ENCODE measurements around the gene PRKAR1A. TPM values are rescaled to one million over a fixed set of nuclear protein-coding genes. Genes with fewer than 3 reads are reported as not detected.
"Not testable (repeated sequence)": the region's sequence is repeated elsewhere in the genome, so short reads cannot be mapped to it uniquely, and the experiment has no call there.

PRKAR1A gene
- total RNA-seq, 2 donors from 2014 or later, result 154 to 230 TPM

DNA sequence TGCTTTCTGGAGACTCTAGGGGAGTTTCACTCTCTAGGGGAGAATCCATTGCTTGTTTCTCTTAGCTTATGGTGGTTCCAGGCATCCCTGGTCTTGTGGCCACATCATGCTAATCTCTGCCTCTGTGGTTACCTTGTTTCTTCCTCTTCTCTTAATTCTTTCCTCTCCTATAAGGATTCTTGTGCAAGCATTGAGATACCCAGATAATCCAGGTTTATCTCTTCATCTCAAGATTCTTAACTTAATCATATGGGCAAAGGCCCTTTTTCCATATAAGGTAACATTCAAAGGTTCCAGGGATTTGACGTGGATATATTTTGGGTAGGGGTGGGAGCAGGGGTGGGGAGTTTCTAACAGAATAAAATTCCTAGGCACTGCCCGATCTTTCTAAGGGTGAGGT lies 56.4 kb downstream of the PRKAR1A start:
- Mint-ChIP-seq H3K27me3 (peaks cover 9 to 11% of the 10 kb centered on the region in 2 donors), H3K4me3 (no peak overlapping the region), H3K9me3 (no peaks in the 10 kb centered on the region), H3K27ac (no peak overlapping the region), H3K36me3 (no peaks in the 10 kb centered on the region), H3K4me1 (ENCODE audit: low read depth in 2 of 2) (no peaks in the 10 kb centered on the region)
- ATAC-seq (no peak), DNase-seq (ENCODE audit: low spot score) (no peak)

DNA sequence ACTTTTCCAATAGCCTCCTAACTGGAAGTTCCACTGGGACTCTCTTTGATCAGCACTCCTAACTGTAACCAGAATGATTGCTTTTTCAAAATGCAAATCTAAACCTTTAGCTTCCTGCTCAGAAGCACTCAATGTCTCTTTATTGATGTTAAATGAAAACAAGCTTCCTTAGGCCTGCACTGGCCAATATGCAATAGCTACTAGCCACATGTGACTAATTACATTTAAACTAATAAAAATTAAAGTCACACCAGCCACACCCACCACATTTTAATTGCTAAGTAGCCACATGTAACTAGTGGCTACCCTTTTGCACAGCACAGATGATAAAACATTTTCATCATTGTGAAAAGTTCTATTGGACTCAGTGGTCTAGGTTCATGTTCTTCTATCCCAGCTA lies 57.1 kb downstream of the PRKAR1A start:
- no peaks in the 10 kb centered on the region for H3K9me3 Mint-ChIP-seq
- ATAC-seq (no peak), DNase-seq (ENCODE audit: low spot score) (no peak)
- no peaks in the 10 kb centered on the region for H3K4me1 Mint-ChIP-seq (ENCODE audit: low read depth in 2 of 2)
- no peak overlapping the region for H3K27ac Mint-ChIP-seq
- no peak overlapping the region for H3K4me3 Mint-ChIP-seq
- H3K27me3 Mint-ChIP-seq, result peaks cover 9 to 11% of the 10 kb centered on the region in 2 donors
- H3K36me3 Mint-ChIP-seq, result no peaks in the 10 kb centered on the region

DNA sequence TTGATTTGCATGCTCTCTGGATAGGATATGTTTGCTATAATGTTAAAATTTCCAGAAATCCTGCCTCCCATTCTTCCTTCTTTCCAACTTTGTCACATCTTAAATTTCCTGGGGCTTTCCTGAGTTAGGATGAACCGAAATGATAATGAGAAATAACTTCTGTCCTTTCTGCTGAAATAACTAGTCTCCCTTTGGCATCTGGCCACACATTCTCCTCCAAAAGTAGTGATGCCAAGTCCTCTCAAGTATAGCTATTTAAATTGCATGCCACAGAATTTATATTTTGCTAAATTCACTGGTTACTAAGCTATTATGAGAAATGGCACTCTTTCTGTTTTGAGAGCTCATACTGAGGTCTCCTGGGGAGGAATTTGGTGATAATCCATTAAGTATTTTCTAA lies 58.3 kb downstream of the PRKAR1A start:
- ATAC-seq (no peak), DNase-seq (ENCODE audit: low spot score) (no peak)
- no peak overlapping the region for H3K27ac Mint-ChIP-seq
- no peak overlapping the region for H3K4me3 Mint-ChIP-seq
- no peaks in the 10 kb centered on the region for H3K36me3 Mint-ChIP-seq
- no peaks in the 10 kb centered on the region for H3K4me1 Mint-ChIP-seq (ENCODE audit: low read depth in 2 of 2)
- no peaks in the 10 kb centered on the region for H3K9me3 Mint-ChIP-seq
- peaks cover 8 to 9% of the 10 kb centered on the region in 2 donors for H3K27me3 Mint-ChIP-seq

DNA sequence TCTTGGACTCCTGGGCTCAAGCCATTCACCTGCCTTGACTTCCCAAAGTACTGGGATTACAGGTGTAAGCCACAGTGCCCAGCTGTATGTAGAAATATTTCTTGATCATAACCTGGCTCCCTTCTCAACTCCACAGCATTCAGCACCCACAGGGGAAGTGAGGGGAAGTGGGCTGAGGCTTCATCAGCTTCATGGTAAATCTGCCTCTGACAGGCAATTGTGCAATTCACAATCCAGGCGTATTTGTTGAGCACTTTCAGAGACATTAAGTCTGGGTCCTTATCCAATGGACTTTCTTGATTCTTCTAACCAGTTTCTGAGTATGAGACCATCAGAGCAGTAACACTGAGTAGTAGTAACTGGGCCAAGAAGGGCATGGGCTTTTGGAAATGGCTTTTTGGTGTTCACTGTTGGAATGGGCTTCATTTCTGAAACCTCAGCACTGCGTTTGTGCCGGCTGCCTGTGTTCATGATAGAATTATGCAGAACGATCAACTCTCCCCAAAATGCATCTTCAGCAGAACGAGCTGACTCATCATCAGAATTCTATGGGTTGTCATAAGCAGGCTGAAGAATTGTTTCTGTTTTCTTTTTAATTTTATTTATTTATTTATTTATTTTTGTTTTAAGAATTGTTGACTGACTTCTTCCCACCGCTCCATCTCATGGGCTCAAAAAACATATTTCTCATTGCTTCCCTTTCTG lies 60.1 kb downstream of the PRKAR1A start:
- no peaks in the 10 kb centered on the region for H3K4me1 Mint-ChIP-seq (ENCODE audit: low read depth in 2 of 2)
- H3K27me3 Mint-ChIP-seq, result peaks cover 0 to 2% of the 10 kb centered on the region in 2 donors

DNA sequence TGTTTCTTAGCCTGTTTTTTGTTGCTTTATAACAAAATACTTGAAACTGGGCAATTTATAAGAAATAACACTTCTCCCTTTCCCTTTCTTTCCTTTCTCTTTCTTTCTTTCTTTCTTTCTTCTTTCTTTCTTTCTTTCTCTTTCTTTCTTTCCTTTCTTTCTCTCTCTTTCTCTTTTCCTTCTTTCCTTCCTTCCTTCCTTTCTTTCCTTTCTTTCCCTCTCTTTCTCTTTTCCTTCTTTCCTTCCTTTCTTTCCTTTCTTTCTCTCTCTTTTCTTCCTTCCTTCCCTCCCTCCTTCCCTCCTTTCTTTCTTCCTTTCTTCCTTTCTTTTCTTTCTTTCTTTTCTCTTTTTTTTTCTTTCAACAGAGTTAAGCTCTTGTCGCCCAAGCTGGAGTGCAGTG lies 61.1 kb downstream of the PRKAR1A start:
- no peaks in the 10 kb centered on the region for H3K9me3 Mint-ChIP-seq
- no peaks in the 10 kb centered on the region for H3K27me3 Mint-ChIP-seq
- H3K4me3 Mint-ChIP-seq, result no peak overlapping the region
- H3K27ac Mint-ChIP-seq, result no peak overlapping the region
- no peak for ATAC-seq
- no peaks in the 10 kb centered on the region for H3K4me1 Mint-ChIP-seq (ENCODE audit: low read depth in 2 of 2)
- H3K36me3 Mint-ChIP-seq, result no peaks in the 10 kb centered on the region
- DNase-seq (ENCODE audit: low spot score), result no peak

More for the DNA sequence above, 60.1 kb downstream of the PRKAR1A start:
- Mint-ChIP-seq H3K27ac (no peak overlapping the region), H3K4me3 (no peak overlapping the region), H3K9me3 (no peaks in the 10 kb centered on the region), H3K36me3 (no peaks in the 10 kb centered on the region)
- DNase-seq (ENCODE audit: low spot score) (no peak), ATAC-seq (no peak)

DNA sequence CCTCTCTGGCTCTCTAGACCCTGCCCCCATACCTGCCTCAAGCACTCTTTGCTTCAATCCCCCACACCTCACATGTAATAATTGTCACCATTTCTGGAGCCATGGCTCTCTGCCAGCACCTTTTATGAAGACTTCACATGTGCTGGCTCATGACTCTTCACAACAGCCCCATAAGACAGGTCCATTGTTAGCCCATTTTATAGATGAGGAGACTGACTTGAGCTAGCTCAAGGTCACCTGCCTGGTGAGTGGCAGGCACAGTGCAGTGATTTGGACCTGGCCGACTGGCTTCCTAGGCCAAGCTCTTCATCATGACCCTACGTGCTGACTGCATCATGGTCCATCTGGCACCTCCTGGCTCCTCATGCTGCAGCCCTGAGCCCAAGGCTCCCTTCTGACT lies 63.9 kb downstream of the PRKAR1A start:
- ATAC-seq, result no peak
- no peak overlapping the region for H3K27ac Mint-ChIP-seq
- no peaks in the 10 kb centered on the region for H3K27me3 Mint-ChIP-seq
- no peak overlapping the region for H3K4me3 Mint-ChIP-seq
- no peaks in the 10 kb centered on the region for H3K4me1 Mint-ChIP-seq (ENCODE audit: low read depth in 2 of 2)
- DNase-seq (ENCODE audit: low spot score), result no peak
- no peaks in the 10 kb centered on the region for H3K36me3 Mint-ChIP-seq
- H3K9me3 Mint-ChIP-seq, result no peaks in the 10 kb centered on the region

DNA sequence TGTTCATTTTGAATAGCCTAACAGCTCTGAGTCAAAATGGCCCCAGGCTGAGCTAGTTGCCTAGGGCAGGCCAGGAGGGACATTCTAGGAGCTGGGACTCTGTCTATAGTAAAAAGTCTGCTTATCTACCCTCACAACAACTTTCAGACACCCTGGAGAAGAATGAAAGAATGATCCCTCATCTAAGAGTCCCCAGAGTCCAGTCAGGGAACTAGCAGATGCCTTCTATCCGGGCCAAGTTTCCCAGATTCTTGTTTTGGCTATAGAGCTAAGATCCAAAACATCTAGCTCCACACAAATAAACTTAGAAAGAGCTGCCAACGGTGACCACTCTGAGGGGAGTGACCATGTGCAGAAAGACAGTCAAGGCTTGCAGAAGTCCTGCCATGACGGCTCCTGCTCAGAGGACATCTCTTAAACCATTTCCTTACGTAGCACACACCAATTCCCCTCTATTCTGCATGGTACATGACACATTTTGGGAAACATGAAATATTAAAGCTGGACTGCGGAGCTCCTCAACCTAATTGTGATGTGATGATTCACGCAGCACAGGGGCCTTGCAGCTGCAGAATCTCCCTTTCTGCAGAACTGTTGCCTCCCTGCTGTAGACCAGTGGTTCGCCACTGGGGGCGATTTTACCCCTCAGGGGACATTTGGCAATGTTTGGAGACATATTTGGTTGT lies 64.7 kb downstream of the PRKAR1A start:
- H3K27ac Mint-ChIP-seq, result no peak overlapping the region
- no peaks in the 10 kb centered on the region for H3K36me3 Mint-ChIP-seq
- no peaks in the 10 kb centered on the region for H3K27me3 Mint-ChIP-seq
- no peak overlapping the region for H3K4me3 Mint-ChIP-seq
- no peaks in the 10 kb centered on the region for H3K9me3 Mint-ChIP-seq
- no peaks in the 10 kb centered on the region for H3K4me1 Mint-ChIP-seq (ENCODE audit: low read depth in 2 of 2)
- no peak for ATAC-seq
- DNase-seq (ENCODE audit: low spot score), result no peak

DNA sequence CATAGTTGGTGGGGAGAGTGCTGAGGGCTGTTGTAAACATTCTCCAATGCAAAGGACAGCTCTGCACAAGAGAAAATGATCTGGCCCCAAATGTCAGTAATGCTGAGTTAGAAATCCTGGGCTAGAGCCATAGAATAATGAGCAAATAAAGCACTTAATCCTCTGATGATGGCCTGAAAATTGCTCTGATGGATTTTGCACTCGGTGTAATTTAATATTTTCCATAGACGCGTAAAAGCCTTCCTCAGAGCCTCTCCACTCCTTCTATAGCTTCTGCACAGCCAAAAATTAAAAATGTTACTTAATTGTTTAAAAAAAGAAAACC lies 65.2 kb downstream of the PRKAR1A start:
- no peaks in the 10 kb centered on the region for H3K27me3 Mint-ChIP-seq
- DNase-seq (ENCODE audit: low spot score), result no peak
- H3K4me3 Mint-ChIP-seq, result no peak overlapping the region
- no peak for ATAC-seq
- no peak overlapping the region for H3K27ac Mint-ChIP-seq
- H3K36me3 Mint-ChIP-seq, result no peaks in the 10 kb centered on the region
- no peaks in the 10 kb centered on the region for H3K4me1 Mint-ChIP-seq (ENCODE audit: low read depth in 2 of 2)
- H3K9me3 Mint-ChIP-seq, result no peaks in the 10 kb centered on the region

DNA sequence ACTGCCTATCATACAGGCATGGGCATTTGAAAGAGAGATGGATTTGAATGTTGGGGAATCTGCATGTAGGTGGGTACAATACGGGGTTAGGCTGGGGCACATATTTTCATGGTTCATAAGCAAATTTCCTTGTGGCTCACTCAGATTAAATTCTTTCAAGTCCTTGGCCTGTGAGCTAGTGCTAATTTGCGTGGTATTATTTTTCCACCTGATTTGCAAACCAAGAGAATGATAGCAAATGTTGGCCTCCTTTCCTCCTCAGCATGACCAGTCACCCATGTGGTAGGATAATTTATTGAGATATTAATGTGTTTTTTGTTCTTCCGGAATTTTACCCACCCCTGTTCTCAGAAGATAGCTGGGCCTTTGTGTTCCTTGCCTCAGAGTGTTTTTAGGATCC lies 66.0 kb downstream of the PRKAR1A start:
- no peaks in the 10 kb centered on the region for H3K36me3 Mint-ChIP-seq
- H3K27me3 Mint-ChIP-seq, result no peaks in the 10 kb centered on the region
- no peaks in the 10 kb centered on the region for H3K4me1 Mint-ChIP-seq (ENCODE audit: low read depth in 2 of 2)
- DNase-seq (ENCODE audit: low spot score), result no peak
- H3K9me3 Mint-ChIP-seq, result no peaks in the 10 kb centered on the region
- H3K4me3 Mint-ChIP-seq, result no peak overlapping the region
- ATAC-seq, result no peak
- no peak overlapping the region for H3K27ac Mint-ChIP-seq

DNA sequence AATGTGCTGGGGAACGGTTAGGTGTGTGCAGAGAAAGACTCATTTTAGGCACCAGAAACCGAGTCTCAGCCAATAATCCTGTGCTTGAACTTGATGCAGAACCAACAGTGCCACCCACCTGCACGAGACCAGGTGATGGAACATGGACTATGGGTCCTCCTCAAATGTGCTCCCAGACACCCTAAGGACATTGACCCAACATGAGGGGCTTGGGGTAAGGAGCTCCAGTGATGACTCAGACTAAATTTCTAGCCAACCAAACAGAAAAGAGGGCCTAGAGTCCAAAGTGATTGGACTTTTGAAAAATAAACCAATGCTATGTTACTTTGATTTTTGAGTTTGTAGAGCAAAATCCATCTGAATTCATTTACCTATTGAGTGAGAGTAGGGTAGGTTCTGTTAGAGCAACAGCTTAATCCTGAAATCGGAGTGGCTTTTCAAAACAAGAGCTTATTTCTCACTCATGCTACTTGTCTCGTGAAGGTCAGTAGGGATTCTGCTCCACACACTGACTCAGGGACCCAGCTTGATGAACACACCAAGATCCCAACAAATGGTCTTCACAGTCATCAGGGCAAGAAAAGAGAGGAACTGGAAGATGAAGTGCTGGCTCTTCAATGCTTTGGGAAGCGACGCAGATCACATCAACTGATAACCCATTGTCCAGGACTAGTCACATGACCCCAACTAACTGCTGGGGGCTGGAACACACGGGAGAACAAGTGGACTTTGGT lies 67.1 kb downstream of the PRKAR1A start:
- H3K36me3 Mint-ChIP-seq, result no peaks in the 10 kb centered on the region
- DNase-seq (ENCODE audit: low spot score), result no peak
- H3K4me1 Mint-ChIP-seq (ENCODE audit: low read depth in 2 of 2), result no peaks in the 10 kb centered on the region
- ATAC-seq, result no peak
- no peak overlapping the region for H3K27ac Mint-ChIP-seq
- no peaks in the 10 kb centered on the region for H3K27me3 Mint-ChIP-seq
- H3K9me3 Mint-ChIP-seq, result no peaks in the 10 kb centered on the region
- no peak overlapping the region for H3K4me3 Mint-ChIP-seq

DNA sequence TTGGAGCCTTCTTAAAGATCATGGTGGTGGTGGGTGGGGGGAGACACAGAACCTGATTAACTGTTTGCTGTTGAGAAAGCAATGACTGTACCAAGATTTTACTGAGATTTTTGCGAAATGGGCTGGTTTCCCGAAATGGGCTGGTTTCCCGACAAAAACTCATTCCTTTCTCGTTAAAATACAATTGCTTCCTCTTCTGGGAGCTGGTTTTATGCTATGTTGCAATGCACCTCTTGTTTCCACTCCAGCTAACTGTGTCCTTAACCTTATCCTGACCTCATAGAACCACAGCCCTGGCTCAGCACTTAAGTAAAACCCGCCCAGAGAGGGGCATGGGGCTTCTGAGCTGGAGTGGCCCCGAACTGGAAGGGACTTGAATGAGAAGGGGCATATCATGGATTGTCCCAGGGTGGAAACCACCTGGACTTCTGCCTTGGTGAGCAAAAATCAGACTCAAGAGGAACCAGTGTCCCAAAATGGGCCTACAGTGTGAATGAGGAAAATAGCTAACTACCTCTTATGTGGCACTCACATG lies 68.1 kb downstream of the PRKAR1A start:
- Mint-ChIP-seq H3K27ac (no peak overlapping the region), H3K4me3 (no peak overlapping the region)
- ATAC-seq, result no peak

DNA sequence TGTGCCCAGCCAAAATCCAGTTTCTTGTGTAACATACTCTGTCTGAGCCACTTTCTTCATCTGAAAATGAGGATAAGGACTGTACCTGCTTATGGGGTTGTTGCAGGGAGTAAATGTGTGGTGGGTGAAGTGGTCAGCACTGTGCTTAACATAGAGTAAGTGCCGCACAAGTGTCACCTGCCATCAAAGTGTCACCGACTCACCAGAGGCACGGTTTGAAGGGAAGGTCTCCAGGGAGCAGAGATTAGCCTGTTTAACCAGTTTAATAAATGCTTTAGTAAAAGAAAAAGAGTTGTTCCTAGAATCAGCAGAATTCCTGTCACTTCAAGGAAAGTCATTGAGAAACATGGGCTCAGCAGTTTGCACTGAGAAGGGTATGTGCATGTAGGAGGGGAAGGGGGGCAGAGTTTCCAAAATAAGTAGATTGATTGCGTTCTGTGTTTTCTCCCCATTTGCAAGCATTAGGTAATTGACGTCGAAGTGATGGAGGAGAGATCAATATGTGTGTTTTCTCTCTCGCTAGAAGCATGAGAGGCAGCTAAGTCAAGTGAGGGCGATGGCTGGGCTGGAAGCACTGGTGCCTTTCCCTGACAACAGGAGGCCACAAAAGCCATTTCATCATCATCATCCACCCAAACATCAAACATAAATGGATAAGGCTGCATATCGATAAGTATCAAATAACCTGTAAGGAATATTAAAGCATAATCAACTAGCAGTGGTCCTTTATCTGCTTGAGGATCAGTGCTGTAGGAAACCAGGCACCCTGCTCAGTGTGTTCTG lies 69.8 kb downstream of the PRKAR1A start:
- Mint-ChIP-seq H3K36me3 (no peaks in the 10 kb centered on the region), H3K4me1 (ENCODE audit: low read depth in 2 of 2) (no peaks in the 10 kb centered on the region), H3K27me3 (no peaks in the 10 kb centered on the region), H3K4me3 (no peak overlapping the region), H3K27ac (no peak overlapping the region), H3K9me3 (no peaks in the 10 kb centered on the region)
- DNase-seq (ENCODE audit: low spot score) (no peak), ATAC-seq (no peak)

More for the DNA sequence above, 68.1 kb downstream of the PRKAR1A start:
- no peaks in the 10 kb centered on the region for H3K36me3 Mint-ChIP-seq
- H3K27me3 Mint-ChIP-seq, result no peaks in the 10 kb centered on the region
- H3K4me1 Mint-ChIP-seq (ENCODE audit: low read depth in 2 of 2), result no peaks in the 10 kb centered on the region
- no peaks in the 10 kb centered on the region for H3K9me3 Mint-ChIP-seq
- no peak for DNase-seq (ENCODE audit: low spot score)

DNA sequence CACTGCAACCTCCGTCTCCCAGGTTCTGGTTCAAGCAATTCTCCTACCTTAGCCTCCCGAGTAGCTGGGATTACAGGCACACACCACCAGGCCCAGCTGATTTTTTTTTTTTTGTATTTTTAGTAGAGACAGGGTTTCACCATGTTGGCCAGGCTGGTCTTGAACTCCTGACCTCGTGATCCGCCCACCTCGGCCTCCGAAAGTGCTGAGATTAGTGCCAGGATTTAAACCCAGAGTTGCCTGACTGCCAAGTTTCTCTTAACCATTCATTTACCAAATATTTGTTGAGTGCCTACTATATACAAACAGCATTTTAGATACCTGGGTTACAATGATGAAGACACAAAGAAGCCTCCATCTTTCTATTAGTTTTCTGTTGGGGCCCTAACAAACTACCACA lies 70.6 kb downstream of the PRKAR1A start:
- not testable (repeated sequence) for H3K27ac Mint-ChIP-seq; ATAC-seq; H3K9me3 Mint-ChIP-seq; H3K4me3 Mint-ChIP-seq; DNase-seq (ENCODE audit: low spot score); H3K36me3 Mint-ChIP-seq; H3K4me1 Mint-ChIP-seq (ENCODE audit: low read depth in 2 of 2); H3K27me3 Mint-ChIP-seq

Measured in natural killer cell treated with Interleukin-12 subunit alpha and Interleukin-12 subunit beta and Interleukin-15 and Interleukin-18, amount 100 ng/mL, for 72 hours (primary cell).